ENCODE measurements around the gene HMGB3. TPM values are rescaled to one million over a fixed set of nuclear protein-coding genes. Genes with fewer than 3 reads are reported as not detected.

The HMGB3 gene
- total RNA-seq, 1 experiment from 2014 or later = 373 TPM

DNA sequence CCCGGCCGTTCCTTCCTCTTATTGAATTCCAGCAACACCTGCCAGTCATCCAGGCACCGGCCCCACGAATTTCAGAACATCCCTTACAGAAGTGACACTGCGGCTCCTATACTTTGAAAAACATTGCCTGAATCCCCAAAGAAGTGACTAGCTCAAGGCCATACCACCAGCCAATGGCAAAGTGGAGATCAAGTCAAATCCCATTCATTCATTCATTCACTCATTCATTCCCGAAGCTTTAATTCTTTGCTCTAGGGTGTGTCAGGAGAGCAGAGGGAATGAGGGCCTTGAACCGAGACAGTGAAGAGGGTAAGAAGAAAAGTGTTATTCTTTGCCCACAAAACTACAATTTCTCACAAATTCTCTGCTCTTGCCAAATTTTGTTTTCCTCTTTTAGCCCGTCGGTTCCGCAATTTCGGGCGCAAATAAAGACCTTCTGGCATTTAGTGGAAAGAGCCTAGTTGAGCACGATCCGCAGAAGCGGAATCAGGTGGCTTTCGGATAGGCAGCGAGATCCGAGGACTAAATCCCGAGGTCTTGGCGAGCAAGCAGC, 824 bp upstream of the HMGB3 start:
- peaks cover 23 to 29% (median 25%) of the 10 kb centered on the region in 3 experiments for H3K36me3 Mint-ChIP-seq (ENCODE audit: insufficient read depth in 1 of 3, low read depth in 3 of 3)
- H4K91ac ChIP-seq (ENCODE audit: insufficient read length, low read depth, low read length) = peak overlapping the region; percentile 44
- peak overlapping the region; percentile 62 to 81 for H3K4me3 Mint-ChIP-seq
- peak overlapping the region; percentile 97 for H3K18ac ChIP-seq (ENCODE audit: insufficient read length, low read depth, low read length)
- H4K8ac ChIP-seq (replicated peaks; ENCODE audit: insufficient read length, low read depth, low read length) = no peak overlapping the region
- H2BK5ac ChIP-seq (ENCODE audit: insufficient read length, low read length) = no peak overlapping the region
- no peak overlapping the region for H3K27ac ChIP-seq (ENCODE audit: insufficient read length, low read depth, low read length)
- H3K27ac Mint-ChIP-seq = peak overlapping the region in 1 of 3 experiments; percentile 80; a peak in 1 of 7 replicates
- H3K79me2 ChIP-seq (ENCODE audit: insufficient read depth, low read length) = peaks cover 8% of the 10 kb centered on the region; the same call in 1 of the 2 replicates
- no CpG with 5 or more reads among the region's 20 CpGs for WGBS (ENCODE audit: extremely low coverage, insufficient read length, low lambda C conversion rate)
- no peak overlapping the region for H3T11ph ChIP-seq (ENCODE audit: low read length)
- TF ChIP-seq, protein P1, sequence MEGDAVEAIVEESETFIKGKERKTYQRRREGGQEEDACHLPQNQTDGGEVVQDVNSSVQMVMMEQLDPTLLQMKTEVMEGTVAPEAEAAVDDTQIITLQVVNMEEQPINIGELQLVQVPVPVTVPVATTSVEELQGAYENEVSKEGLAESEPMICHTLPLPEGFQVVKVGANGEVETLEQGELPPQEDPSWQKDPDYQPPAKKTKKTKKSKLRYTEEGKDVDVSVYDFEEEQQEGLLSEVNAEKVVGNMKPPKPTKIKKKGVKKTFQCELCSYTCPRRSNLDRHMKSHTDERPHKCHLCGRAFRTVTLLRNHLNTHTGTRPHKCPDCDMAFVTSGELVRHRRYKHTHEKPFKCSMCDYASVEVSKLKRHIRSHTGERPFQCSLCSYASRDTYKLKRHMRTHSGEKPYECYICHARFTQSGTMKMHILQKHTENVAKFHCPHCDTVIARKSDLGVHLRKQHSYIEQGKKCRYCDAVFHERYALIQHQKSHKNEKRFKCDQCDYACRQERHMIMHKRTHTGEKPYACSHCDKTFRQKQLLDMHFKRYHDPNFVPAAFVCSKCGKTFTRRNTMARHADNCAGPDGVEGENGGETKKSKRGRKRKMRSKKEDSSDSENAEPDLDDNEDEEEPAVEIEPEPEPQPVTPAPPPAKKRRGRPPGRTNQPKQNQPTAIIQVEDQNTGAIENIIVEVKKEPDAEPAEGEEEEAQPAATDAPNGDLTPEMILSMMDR (conservative IDR thresholded peaks at IDR 0.05) = no peak
- H3K4me2 ChIP-seq (ENCODE audit: insufficient read depth, insufficient read length, low read length) = peak overlapping the region; percentile 91
- peaks cover 12% of the 10 kb centered on the region for H3K23me2 ChIP-seq (ENCODE audit: insufficient read length, low read depth, low read length, poor library complexity, severe bottlenecking)
- H2AK5ac ChIP-seq (ENCODE audit: insufficient read length, low read length) = no peak overlapping the region
- H3K27me3 Mint-ChIP-seq (ENCODE audit: low read depth) = peaks cover 17% of the 10 kb centered on the region
- H2BK15ac ChIP-seq (ENCODE audit: low read depth, low read length) = no peak overlapping the region
- H3K27me3 ChIP-seq (ENCODE audit: insufficient read depth, low read length) = no peaks in the 10 kb centered on the region
- no peak overlapping the region for H2BK120ac ChIP-seq (ENCODE audit: low read depth, low read length, poor library complexity, severe bottlenecking)
- no peaks in the 10 kb centered on the region for H3K79me1 ChIP-seq (ENCODE audit: insufficient read depth, low read depth, low read length, poor library complexity, severe bottlenecking)
- H3K9me3 Mint-ChIP-seq = peaks cover 49 to 61% of the 10 kb centered on the region in 2 experiments
- H4K5ac ChIP-seq (ENCODE audit: insufficient read length, low read depth, low read length) = no peak overlapping the region
- H2BK12ac ChIP-seq (ENCODE audit: insufficient read length, low read depth, low read length) = no peak overlapping the region
- no peaks in the 10 kb centered on the region for H3K9me3 ChIP-seq (ENCODE audit: control insufficient read depth, low read depth, low read length)
- H3K4me1 Mint-ChIP-seq = peaks cover 3 to 25% of the 10 kb centered on the region in 2 experiments
- no peak overlapping the region for H2AFZ ChIP-seq (ENCODE audit: low read length)
- no peak overlapping the region for H3K4ac ChIP-seq (ENCODE audit: low read depth, low read length)
- H3K4me1 ChIP-seq (ENCODE audit: insufficient read depth, low read length) = no peaks in the 10 kb centered on the region
- no peak overlapping the region for H3K56ac ChIP-seq (ENCODE audit: insufficient read length, low read depth, low read length)
- H4K20me1 ChIP-seq (ENCODE audit: control insufficient read depth, insufficient read depth, insufficient read length) = no peaks in the 10 kb centered on the region
- H3K9ac ChIP-seq (ENCODE audit: extremely low read depth, insufficient read length, low read length) = peak overlapping the region; percentile 77
- no peak overlapping the region for H2BK20ac ChIP-seq (ENCODE audit: low read depth, low read length, poor library complexity, severe bottlenecking)
- H3K23ac ChIP-seq (ENCODE audit: insufficient read length, low read depth, low read length) = no peak overlapping the region
- DNase-seq = no peak
- peak overlapping the region; percentile 91 for H3K14ac ChIP-seq (ENCODE audit: insufficient read depth, low read length)
